Upper lobe of right lung (tissue), 1 donor: ENCODE data around the gene PCARE. TPM values are rescaled to one million over a fixed set of nuclear protein-coding genes. Genes with fewer than 3 reads are reported as not detected.

Experiments used
- ATAC-seq: fragments of 200-7000 bp; cut with Tn5 transposase; one replicate; pipeline ENCODE4 v1.9.1; 2020; ENCODE audit warnings: mild to moderate bottlenecking, moderate library complexity
- DNase-seq: peaks from one replicate; pipeline ENCODE4 v3.0.0-alpha.2; 2020
- H3K27ac ChIP-seq: fragments of 200-600 bp; one replicate; pipeline ENCODE4 v1.8.0; 2022
- H3K27me3 ChIP-seq: fragments of 200-600 bp; one replicate; pipeline ENCODE4 v1.8.0; 2022; ENCODE audit warnings: mild to moderate bottlenecking
- H3K36me3 ChIP-seq: fragments of 200-600 bp; one replicate; pipeline ENCODE4 v1.8.0; 2022
- H3K4me1 ChIP-seq: fragments of 200-600 bp; one replicate; pipeline ENCODE4 v1.8.0; 2022
- H3K4me3 ChIP-seq: fragments of 200-600 bp; one replicate; pipeline ENCODE4 v1.8.0; 2022; ENCODE audit warnings: mild to moderate bottlenecking
- H3K9me3 ChIP-seq: fragments of 200-600 bp; one replicate; pipeline ENCODE4 v1.8.0; 2022
- CTCF ChIP-seq: fragments of 200-600 bp; IDR thresholded peaks from one replicate; pipeline ENCODE4 v1.8.0; 2022; ENCODE audit warnings: antibody characterized with exemption
- intact Hi-C: fragments of 100-400 bp; cut with DNase I; formaldehyde crosslinking; loops from one replicate; pipeline ENCODE4 v1.11.0; 2022
- total RNA-seq: library from RNA; stranded (reverse); fragmentation: NEBNext Ultra II Directional; extraction: Animal tissue kit (Norgen Biotek cat#: 25700); gene quantifications from one replicate; pipeline ENCODE4 v1.2.1, GENCODE V29; 2021
- donor health status: DM: no; HTN: yes; CAD: no; lungs with severe emphysema.

The PCARE gene
- total RNA-seq, 1 donor from 2014 or later = 0.55 TPM

GRCh38 chr2:29040552-29040951 is 33.8 kb downstream of the PCARE start:
- no peak overlapping the region for H3K27ac ChIP-seq
- ATAC-seq (no peak), DNase-seq (no peak)
- H3K4me3 ChIP-seq = no peak overlapping the region
- TF ChIP-seq CTCF = no peak
- no peaks in the 10 kb centered on the region for H3K27me3 ChIP-seq
- H3K4me1 ChIP-seq = no peaks in the 10 kb centered on the region
- intact Hi-C loops = no loop called here
- no peaks in the 10 kb centered on the region for H3K9me3 ChIP-seq
- H3K36me3 ChIP-seq = no peaks in the 10 kb centered on the region

- Histone ChIP-seq H3K9me3 (no peaks in the 10 kb centered on the region), H3K36me3 (no peaks in the 10 kb centered on the region), H3K4me1 (no peaks in the 10 kb centered on the region), H3K27ac (no peak overlapping the region), H3K4me3 (no peak overlapping the region), H3K27me3 (no peaks in the 10 kb centered on the region)
- intact Hi-C loops = no loop called here
- TF ChIP-seq CTCF = no peak
- no peak for ATAC-seq
- no peak for DNase-seq
These were observed 34.4 kb downstream of the PCARE start for GRCh38 chr2:29039718-29040480.

DNA sequence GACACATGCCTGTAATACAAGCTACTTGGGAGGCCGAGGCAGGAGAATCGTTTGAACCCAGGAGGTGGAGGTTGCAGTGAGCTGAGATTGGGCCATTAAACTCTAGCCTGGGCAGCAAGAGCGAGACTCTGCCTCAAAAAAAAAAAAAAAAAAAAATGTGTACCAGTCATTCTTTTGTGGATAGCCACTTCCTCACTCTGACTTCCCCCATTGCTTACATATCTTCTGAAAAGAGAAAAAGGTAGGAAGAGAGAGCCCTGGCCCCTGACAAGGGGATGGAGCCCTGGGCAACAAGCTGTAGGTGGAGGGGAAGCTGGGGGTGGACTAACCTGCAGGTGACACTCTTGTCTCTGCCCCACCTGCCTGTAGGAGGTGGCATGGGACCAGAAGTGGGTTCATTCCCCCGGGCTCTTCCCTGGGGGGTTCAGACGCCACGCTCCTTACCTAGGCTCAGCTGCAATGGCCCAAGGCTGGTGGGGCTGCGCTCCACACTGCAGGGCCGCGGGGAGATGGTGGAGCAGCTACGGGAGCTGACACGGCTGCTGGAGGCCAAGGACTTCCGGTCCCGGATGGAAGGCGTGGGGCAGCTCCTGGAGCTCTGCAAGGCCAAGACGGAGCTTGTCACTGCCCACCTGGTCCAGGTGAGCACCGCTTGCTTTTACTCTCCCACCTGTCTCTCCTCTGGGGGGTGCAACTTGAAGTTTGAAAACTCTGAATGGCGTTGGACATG is 39.1 kb downstream of the PCARE start:
- intact Hi-C loops = no loop called here
- Histone ChIP-seq H3K27ac (no peak overlapping the region), H3K4me3 (no peak overlapping the region), H3K4me1 (no peaks in the 10 kb centered on the region), H3K9me3 (no peaks in the 10 kb centered on the region), H3K36me3 (no peaks in the 10 kb centered on the region), H3K27me3 (no peaks in the 10 kb centered on the region)
- no peak for DNase-seq
- ATAC-seq = no peak
- TF ChIP-seq CTCF = no peak

DNA sequence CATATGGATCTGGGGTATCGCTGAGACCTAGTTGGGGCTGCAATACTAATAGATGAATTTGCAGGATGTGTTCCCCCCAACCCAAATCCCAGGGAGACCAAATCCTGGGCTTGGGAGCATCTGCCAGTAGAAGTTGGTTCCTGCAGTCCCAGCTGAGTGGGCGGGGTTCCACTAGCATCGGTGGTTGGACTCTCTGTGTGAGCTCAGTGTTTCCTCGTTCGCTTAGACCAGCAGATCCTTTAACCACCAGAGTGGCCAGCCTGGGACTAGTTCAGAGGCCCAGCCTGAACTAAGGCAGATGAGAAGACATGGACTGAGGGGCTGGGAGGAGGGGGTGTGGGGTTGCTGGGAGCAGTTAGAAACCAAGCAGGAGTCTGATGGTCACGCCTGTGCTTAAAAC is 40.7 kb downstream of the PCARE start:
- Histone ChIP-seq H3K36me3 (no peaks in the 10 kb centered on the region), H3K27ac (no peak overlapping the region), H3K27me3 (no peaks in the 10 kb centered on the region), H3K4me1 (no peaks in the 10 kb centered on the region), H3K9me3 (no peaks in the 10 kb centered on the region), H3K4me3 (no peak overlapping the region)
- DNase-seq = no peak
- ATAC-seq = peak; percentile 64
- intact Hi-C loops = no loop called here
- no peak for TF ChIP-seq CTCF

DNA sequence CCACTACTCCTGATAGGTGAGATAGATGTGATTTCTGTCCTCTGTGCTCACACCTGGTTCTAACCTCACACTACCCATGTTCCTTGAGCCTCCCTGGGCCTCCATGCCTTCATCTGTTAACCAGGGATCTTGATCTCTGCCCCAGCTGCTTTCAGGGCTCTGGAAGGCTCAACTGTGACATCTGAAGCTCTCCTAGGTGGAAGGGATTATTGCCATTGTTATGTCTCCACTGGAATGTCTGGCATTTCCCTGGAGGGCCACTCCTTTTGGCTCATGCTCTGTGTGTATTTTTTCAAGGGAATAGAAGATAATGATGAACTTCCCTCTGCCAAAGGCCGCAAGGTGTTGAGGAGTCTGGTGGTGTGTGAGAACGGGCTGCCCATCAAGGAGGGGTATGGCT is 41.2 kb downstream of the PCARE start:
- H3K27me3 ChIP-seq = no peaks in the 10 kb centered on the region
- ATAC-seq (peak; percentile 35), DNase-seq (no peak)

More for the DNA sequence above, 41.2 kb downstream of the PCARE start:
- TF ChIP-seq CTCF = no peak
- Histone ChIP-seq H3K9me3 (no peaks in the 10 kb centered on the region), H3K4me3 (no peak overlapping the region), H3K36me3 (no peaks in the 10 kb centered on the region), H3K27ac (no peak overlapping the region), H3K4me1 (no peaks in the 10 kb centered on the region)
- intact Hi-C loops = no loop called here
